Natural killer cell treated with Interleukin-12 subunit alpha and Interleukin-12 subunit beta and Interleukin-15 and Interleukin-18, amount 100 ng/mL, for 72 hours (primary cell): ENCODE data around the gene WNT7A. TPM values are rescaled to one million over a fixed set of nuclear protein-coding genes. Genes with fewer than 3 reads are reported as not detected.
"Not testable (repeated sequence)": the region's sequence is repeated elsewhere in the genome, so short reads cannot be mapped to it uniquely, and the experiment has no call there.

Experiments used
- ATAC-seq, 2 donors: fragments of 150-1000 bp; cut with Tn5 transposase in 1 of 2; sonication (Bioruptor Pico), chemical (Tn5 transposase) in 1 of 2; 2 replicates each; pipeline ENCODE4 v1.10.0; 2021
- DNase-seq: peaks from one replicate; pipeline ENCODE4 v3.0.0; 2022; ENCODE audit warnings: low spot score
- H3K27ac Mint-ChIP-seq, 2 donors: 1 replicate in 1 of 2; 2 replicates in 1 of 2; pipeline ENCODE4 v1.8.0; 2022; ENCODE audit warnings: mixed read lengths in 2 of 2, mild to moderate bottlenecking in 1 of 2, moderate library complexity in 1 of 2
- H3K27me3 Mint-ChIP-seq, 2 donors: 1 replicate in 1 of 2; 2 replicates in 1 of 2; pipeline ENCODE4 v1.8.0; 2022; ENCODE audit warnings: mixed read lengths in 2 of 2
- H3K36me3 Mint-ChIP-seq: one replicate; pipeline ENCODE4 v1.8.0; 2022; ENCODE audit warnings: mixed read lengths
- H3K4me1 Mint-ChIP-seq, 2 donors: 1 replicate in 1 of 2; 2 replicates in 1 of 2; pipeline ENCODE4 v1.8.0; 2022; ENCODE audit warnings: low read depth in 2 of 2, mixed read lengths in 2 of 2, mild to moderate bottlenecking in 1 of 2
- H3K4me3 Mint-ChIP-seq: one replicate; pipeline ENCODE4 v1.8.0; 2022; ENCODE audit warnings: mixed read lengths
- H3K9me3 Mint-ChIP-seq: 2 replicates; pipeline ENCODE4 v1.8.0; 2022; ENCODE audit warnings: mixed read lengths
- total RNA-seq, 2 donors: library from RNA; stranded (reverse); gene quantifications; one replicate each; pipeline ENCODE4 v1.2.3, GENCODE V29; 2022

Gene WNT7A
- not detected for total RNA-seq

DNA sequence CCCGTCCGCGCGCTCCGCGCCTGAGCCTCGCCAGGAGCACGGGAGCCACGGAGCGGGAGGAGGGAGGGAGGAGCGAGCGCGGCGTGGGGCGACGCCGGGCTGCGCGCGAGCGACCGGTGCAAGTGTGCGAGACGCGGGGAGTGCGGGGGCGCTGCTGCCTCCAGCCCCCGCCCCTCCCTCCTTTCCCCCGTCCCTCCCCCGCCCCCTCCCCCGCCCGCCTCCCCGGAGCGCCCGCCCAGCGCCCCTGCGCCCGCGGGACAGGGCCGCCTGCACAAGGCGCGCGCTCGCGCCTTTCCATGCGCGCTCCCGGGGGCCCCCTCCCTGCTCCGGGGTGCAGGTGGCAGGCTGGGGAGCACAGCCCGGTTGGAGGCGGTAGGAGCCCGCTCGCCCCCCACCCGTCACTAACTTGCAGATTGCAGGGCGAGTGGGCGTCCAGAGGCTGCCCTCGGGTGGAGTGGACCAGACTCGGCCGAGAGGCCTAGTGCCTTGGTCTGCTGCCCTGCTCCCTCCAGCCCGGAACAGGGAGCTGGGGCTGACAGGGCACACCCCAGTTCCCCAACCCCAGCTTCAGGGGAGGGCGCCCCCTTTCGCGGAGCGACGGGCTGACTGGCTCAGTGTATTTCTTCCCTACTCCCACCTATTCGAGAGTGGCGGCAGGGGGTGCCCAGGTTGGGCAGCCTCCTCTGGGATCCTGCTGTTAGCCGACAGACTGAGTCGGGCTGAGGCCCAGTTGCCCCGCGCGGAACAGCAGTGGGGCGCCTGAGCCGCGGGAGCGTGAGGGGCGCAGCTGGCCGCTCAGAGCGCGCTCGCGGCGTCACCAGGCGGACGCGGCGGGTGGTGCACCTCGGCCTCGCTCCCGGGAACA is at the start of gene WNT7A:
Gene WNT7A (minus strand): TSS at position 126 of the 865 bp plus-strand sequence. CDS start 255 bp downstream, outside the sequence.
- ATAC-seq (peak; percentile 52 to 59), DNase-seq (peak; percentile 61)
- Mint-ChIP-seq H3K4me1 (peaks cover 0 to 3% of the 10 kb centered on the region in 2 donors), H3K36me3 (no peaks in the 10 kb centered on the region), H3K9me3 (no peaks in the 10 kb centered on the region), H3K27me3 (peaks cover 51 to 71% of the 10 kb centered on the region in 2 donors), H3K27ac (no peak within 1 kb of the TSS), H3K4me3 (peak within 1 kb of the TSS; percentile 59)

DNA sequence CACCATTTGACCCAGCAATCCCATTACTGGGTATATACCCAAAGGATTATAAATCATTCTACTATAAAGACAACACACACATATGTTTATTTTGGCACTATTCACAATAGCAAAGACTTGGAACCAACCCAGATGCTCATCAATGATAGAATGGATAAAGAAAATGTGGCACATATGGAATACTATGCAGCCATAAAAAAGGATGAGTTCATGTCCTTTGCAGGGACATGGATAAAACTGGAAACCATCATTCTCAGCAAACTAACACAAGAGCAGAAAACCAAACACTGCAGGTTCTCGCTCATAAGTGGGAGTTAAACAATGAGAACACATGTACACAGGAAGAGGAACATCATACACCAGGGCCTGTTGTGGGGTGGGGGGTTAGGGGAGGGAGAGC is 48.9 kb upstream of the WNT7A start:
- not testable (repeated sequence) for H3K4me1 Mint-ChIP-seq, H3K4me3 Mint-ChIP-seq, H3K27ac Mint-ChIP-seq, ATAC-seq, DNase-seq
- H3K27me3 Mint-ChIP-seq = peaks cover 9 to 18% of the 10 kb centered on the region in 2 donors
- peaks cover 21% of the 10 kb centered on the region for H3K36me3 Mint-ChIP-seq
- peaks cover 20% of the 10 kb centered on the region for H3K9me3 Mint-ChIP-seq

DNA sequence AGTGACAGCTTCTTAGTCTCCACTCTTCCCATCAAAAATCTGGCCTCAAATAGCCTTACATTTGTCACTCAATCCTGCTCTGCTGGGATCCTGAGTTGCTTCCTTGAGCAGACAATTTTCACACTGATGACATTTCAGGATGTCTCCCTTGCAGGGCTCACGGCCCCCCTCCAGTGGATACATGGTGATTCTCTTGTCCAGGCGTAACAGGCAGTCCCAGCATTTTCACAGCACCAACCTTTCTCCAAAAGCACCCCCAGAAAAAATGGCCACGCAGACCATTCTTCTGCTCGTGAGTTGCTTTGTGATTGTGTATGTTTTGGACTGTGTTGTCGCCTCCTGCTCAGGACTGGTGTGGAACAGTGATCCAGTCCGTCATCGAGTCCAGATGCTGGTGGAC is 47.4 kb upstream of the WNT7A start:
- Mint-ChIP-seq H3K9me3 (peaks cover 20% of the 10 kb centered on the region), H3K4me3 (no peak overlapping the region)
- ATAC-seq = no peak

DNA sequence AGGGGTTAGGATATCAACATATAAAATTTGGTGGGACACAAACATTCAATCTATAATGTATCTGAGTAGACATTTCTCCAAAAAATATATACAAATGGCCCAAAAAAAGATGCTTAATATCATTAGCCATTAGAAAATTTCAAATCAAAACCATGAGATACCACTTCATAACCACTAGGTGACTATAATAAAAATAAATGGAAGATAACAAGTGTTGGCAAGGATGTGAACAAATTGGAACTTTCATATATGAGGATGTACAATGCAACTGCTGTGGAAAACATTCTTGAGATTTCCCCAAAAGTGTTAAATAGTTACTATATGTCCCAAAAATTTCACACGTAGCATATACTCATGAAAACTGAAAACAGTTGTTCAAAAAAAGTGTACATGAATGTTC is 36.5 kb upstream of the WNT7A start:
- Mint-ChIP-seq H3K27me3 (peaks cover 2 to 43% of the 10 kb centered on the region in 2 donors), H3K4me3 (no peak overlapping the region), H3K27ac (no peak overlapping the region), H3K36me3 (peaks cover 52% of the 10 kb centered on the region), H3K9me3 (peaks cover 28% of the 10 kb centered on the region), H3K4me1 (no peaks in the 10 kb centered on the region)
- ATAC-seq (no peak), DNase-seq (no peak)

More for the DNA sequence above, 47.4 kb upstream of the WNT7A start:
- Mint-ChIP-seq H3K27ac (no peak overlapping the region), H3K27me3 (peaks cover 9 to 18% of the 10 kb centered on the region in 2 donors), H3K4me1 (peaks cover 0 to 5% of the 10 kb centered on the region in 2 donors), H3K36me3 (peaks cover 22% of the 10 kb centered on the region)
- DNase-seq = no peak

DNA sequence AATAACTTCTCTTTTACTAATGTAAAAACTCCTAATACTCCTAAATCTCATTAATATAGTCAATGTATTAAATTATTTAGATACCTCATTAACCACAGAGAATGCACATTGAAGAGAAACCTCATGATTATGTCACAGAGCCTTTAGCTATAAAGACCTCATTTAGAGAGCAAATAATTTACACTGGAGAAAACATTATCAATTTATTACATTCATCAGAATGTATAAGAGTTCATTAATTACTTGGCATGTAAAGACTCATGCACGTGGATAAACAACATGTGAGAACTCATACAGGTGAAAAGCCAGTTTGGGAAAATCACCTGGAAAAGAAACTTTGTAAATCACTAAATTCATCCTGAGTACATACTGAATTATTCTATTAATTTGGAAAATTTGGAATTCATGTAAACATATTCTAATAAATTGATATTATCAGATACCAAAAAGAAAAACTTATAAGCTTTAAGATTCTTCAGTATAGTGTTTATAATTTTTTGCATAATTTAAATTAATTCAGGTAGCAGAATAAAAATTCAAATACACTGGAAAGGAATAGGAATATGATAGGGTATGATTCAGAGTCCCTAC is 22.9 kb upstream of the WNT7A start:
- Mint-ChIP-seq H3K4me1 (no peaks in the 10 kb centered on the region), H3K4me3 (no peak overlapping the region), H3K27me3 (peaks cover 5 to 22% of the 10 kb centered on the region in 2 donors), H3K36me3 (peaks cover 61% of the 10 kb centered on the region), H3K9me3 (peaks cover 37% of the 10 kb centered on the region), H3K27ac (no peak overlapping the region)
- DNase-seq = no peak
- no peak for ATAC-seq

DNA sequence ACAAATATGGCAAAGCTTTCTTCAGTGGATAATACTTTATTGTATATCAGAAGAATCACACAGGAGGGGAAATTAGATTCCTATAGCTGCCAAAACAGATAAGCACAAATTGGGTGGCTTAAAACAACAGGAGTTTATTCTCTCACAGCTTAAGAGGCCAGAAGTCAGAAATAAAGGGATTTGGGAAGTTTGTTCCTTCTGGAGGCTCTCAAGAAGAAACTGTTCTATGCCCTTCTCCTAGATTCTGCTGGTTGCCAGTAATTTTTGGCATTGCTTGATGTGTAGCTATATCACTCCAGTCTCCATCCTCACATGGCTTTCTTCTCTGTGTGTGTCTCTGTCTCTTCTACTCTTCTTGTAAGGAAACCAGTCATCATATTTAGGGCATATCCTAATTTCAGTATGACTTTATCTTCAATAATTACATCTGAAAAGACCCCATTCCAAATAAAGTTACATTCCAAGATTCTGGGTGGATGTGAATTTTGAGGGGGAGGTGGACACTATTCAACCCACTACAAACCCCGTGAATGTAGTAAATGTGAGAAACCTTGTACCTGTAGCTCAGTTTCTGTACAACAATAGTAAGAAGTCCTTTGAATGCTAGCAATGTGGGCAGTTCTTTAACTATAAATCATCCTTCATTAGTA is 22.2 kb upstream of the WNT7A start:
- H3K4me1 Mint-ChIP-seq = no peaks in the 10 kb centered on the region
- DNase-seq (no peak), ATAC-seq (no peak)
- H3K9me3 Mint-ChIP-seq = peaks cover 34% of the 10 kb centered on the region
- H3K27ac Mint-ChIP-seq = no peak overlapping the region
- H3K4me3 Mint-ChIP-seq = no peak overlapping the region
- H3K27me3 Mint-ChIP-seq = peaks cover 5 to 22% of the 10 kb centered on the region in 2 donors
- peaks cover 61% of the 10 kb centered on the region for H3K36me3 Mint-ChIP-seq

DNA sequence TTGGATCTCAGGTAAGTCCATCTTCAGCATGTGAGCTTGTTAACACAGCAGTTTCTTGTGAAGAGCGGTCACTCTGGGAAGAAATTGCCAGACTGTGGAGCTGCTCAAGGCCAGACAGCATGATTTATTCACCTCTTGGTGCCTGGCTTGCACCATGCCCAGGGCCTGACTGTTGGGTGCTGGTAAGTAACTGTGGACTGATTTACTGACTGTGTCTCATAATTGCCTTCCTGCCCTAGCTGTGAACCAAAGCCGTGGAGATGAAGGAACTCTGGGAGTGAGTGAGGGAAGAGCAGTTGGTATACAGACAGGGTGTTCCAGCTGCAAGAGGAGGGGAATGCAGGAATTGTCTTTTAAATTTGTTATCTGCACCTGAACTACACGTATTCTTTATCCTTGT is 18.5 kb upstream of the WNT7A start:
- Mint-ChIP-seq H3K4me1 (peaks cover 10 to 12% of the 10 kb centered on the region in 2 donors), H3K36me3 (peaks cover 34% of the 10 kb centered on the region), H3K9me3 (peaks cover 15% of the 10 kb centered on the region), H3K27ac (no peak overlapping the region), H3K4me3 (no peak overlapping the region), H3K27me3 (peaks cover 0 to 10% of the 10 kb centered on the region in 2 donors)
- no peak for ATAC-seq
- no peak for DNase-seq

DNA sequence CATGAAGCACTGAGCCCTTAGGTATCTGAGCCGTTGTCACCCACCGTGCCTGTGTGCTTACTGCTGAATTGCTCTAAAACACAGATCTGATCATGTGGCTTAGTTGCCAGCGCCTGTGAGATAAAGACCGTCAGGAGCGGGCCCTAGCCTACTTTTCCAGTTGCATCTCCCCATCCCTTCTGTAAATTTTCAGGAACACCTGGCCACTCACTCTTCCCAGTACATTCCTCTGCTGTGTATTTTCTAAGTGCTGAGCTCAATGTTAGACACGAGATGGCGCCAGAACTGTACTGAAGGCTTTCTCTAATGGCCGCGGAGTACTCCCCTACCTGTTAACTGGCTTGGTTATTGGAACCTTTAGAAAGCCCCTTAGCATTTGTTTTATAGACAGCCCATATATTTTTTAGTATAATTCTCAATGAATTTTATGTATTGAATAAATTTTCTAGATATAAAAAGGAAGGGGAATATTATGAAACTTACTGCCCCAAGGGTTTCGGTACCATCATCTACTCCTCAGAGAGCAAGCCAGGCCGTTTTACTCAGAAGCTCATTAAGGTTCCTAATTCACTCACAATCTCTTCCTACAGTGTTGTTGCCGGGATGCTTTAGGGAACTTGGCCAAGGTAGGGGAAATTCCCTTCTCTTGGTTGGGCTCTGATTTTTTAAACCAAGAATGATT is 16.7 kb upstream of the WNT7A start:
- Mint-ChIP-seq H3K27me3 (peaks cover 0 to 10% of the 10 kb centered on the region in 2 donors), H3K4me3 (peak overlapping the region; percentile 92), H3K9me3 (peaks cover 12% of the 10 kb centered on the region), H3K36me3 (peaks cover 28% of the 10 kb centered on the region), H3K4me1 (peaks cover 10 to 12% of the 10 kb centered on the region in 2 donors), H3K27ac (peak overlapping the region; percentile 76 to 89)
- DNase-seq (peak; percentile 67), ATAC-seq (no peak)

DNA sequence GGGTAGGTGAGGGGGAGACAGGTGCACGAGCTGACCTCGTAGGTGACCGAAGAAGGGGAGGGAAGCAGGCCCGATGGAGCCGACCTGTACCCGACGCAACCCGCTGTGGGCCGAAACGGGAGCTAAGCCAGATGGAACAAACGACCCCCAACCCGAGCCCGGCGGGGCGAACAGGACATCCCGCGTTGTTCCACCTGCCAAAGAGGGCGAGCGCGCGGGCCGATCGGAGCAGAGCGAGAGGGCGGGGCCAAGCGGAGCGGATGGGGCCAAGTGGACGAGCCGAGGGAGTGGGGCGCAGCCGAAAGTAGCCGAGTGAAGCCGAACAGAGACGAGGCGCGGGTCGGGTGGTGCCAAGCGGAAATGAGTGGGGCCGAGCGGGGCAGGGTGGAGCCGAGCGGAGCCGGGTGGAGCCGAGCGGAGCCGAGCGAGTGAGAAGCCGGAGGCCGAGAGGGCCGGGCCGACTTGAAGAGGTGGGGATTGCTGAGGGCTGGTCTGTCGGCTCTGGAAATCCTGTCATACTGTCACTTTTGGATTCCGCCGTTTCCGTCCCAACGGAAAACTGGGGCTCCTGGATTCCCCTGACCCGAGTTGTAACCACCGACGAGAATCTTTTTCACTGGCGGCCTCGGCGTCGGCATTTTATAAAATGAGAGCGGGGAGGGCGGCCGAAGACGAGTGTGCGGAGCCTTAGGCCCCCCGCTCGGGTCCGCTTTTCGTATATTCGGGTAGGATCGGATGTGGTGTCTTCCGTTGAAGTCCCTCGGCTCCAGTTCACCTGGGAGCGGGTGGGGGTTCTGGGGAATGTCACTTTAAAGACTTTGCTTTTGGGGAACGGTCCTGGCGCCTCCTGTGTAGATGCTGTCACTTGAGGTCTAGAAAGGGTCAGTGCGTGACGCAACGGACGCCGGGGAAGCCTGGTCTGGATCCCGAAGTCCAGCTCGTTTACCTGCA is 15.6 kb upstream of the WNT7A start:
- H3K4me1 Mint-ChIP-seq = peaks cover 16 to 17% of the 10 kb centered on the region in 2 donors
- peaks cover 17% of the 10 kb centered on the region for H3K36me3 Mint-ChIP-seq
- peak; percentile 100 for ATAC-seq
- H3K27ac Mint-ChIP-seq = peak overlapping the region; percentile 76 to 89
- peaks cover 0 to 10% of the 10 kb centered on the region in 2 donors for H3K27me3 Mint-ChIP-seq
- peak; percentile 97 for DNase-seq
- peak overlapping the region; percentile 92 for H3K4me3 Mint-ChIP-seq
- H3K9me3 Mint-ChIP-seq = peaks cover 7% of the 10 kb centered on the region

DNA sequence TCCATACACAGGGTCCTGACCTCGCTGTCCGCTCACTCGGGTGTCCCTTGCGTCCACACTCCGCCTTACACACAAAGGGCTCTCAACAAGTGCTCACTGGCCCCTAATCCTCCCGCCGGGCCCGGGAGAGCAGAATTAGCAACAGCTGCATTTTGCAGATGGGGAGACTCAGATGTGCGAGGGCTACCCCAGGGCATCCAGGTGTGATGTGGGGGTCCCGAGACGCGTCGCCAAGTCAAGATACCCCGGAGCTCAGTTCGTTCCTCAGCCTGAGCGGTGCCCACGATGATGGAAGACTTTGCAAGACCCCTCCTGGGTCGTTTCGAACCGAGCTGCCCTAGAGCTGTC is 14.9 kb upstream of the WNT7A start:
- Mint-ChIP-seq H3K9me3 (peaks cover 7% of the 10 kb centered on the region), H3K36me3 (peaks cover 13% of the 10 kb centered on the region), H3K4me1 (peaks cover 16 to 17% of the 10 kb centered on the region in 2 donors), H3K27me3 (peaks cover 0 to 9% of the 10 kb centered on the region in 2 donors), H3K4me3 (peak overlapping the region; percentile 92), H3K27ac (peak overlapping the region; percentile 76 to 89)
- ATAC-seq (no peak), DNase-seq (no peak)

DNA sequence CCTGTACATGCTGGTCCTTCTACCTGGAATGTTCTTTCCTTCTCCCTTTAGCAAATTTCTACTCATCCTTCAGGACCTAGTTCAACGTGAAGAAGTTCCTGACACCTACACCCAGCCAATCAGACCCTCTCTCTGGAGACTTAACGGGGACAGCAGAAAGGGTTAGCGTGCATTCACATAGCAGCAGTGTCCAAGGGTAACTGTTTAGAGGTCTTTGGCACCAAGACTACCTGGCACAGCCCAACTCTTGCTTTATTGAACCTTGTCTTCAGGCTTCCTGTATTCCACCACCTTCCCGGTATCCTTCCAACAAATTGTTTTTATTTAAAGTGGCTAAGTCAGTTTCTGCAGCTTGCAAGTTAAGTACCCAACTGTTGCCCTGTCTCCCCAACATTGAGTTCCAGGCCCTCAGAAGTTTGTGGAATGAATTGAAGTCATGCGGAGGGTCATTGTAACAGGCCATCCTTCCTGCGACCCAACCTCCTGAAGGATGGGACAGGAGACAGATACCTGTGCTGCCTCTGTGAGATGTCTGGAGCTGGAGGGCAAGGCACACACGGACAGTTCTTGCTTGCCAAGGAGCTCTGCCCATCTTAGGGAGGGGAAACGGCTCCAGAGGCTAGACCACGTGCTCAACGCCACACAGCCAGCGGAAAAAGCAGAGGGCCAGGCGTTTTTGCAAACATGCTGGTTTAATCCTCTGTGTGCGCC is 14.4 kb upstream of the WNT7A start:
- Mint-ChIP-seq H3K4me3 (no peak overlapping the region), H3K9me3 (peaks cover 2% of the 10 kb centered on the region), H3K27me3 (peaks cover 0 to 4% of the 10 kb centered on the region in 2 donors), H3K27ac (no peak overlapping the region), H3K36me3 (peaks cover 8% of the 10 kb centered on the region), H3K4me1 (peaks cover 16 to 17% of the 10 kb centered on the region in 2 donors)
- DNase-seq (no peak), ATAC-seq (no peak)

DNA sequence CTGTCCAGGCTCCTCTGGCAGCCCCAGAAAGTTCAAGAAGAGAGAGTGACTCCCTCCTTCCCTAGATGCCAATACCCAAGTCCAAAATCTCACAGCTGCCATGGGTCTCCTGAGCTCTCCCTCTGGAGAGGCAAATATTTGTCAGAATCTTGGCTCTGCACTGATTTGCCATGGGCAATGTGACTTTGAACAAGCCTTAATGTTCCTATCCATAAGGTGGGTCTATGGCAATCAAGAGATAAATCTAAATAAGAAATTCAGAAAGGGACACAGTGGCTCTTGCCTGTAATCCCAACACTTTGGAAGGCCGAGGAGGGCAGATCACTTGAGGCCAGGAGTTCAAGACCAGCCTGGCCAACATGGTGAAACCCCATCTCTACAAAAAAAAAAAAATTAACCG is 12.4 kb upstream of the WNT7A start:
- Mint-ChIP-seq H3K27ac (no peak overlapping the region), H3K4me1 (peaks cover 16 to 17% of the 10 kb centered on the region in 2 donors), H3K4me3 (no peak overlapping the region), H3K9me3 (no peaks in the 10 kb centered on the region), H3K36me3 (no peaks in the 10 kb centered on the region), H3K27me3 (no peaks in the 10 kb centered on the region)
- ATAC-seq = no peak
- DNase-seq = no peak
